Trophoblast cell (in vitro differentiated cells and primary cell): Measurements from ENCODE around the gene ZMYND8.
"Not testable (repeated sequence)": the region's sequence is repeated elsewhere in the genome, so short reads cannot be mapped to it uniquely, and the experiment has no call there.

Experiments used
- DNase-seq, 2 donors: peaks; one replicate each; pipeline ENCODE4 v3.0.0-alpha.2; 2016
- H2AFZ ChIP-seq: 2 replicates; pipeline ENCODE4 v1.6.1; 2013; ENCODE audit warnings: low read length, moderate library complexity, mild to moderate bottlenecking; ENCODE audit not compliant: insufficient read depth, poor library complexity
- H2AK5ac ChIP-seq: 2 replicates; pipeline ENCODE4 v1.6.1; 2013; ENCODE audit warnings: mild to moderate bottlenecking, low read length
- H2BK120ac ChIP-seq: 2 replicates; pipeline ENCODE4 v1.6.1; 2013; ENCODE audit warnings: low read length, mild to moderate bottlenecking, moderate library complexity; ENCODE audit not compliant: insufficient read depth, poor library complexity
- H2BK12ac ChIP-seq: 2 replicates; pipeline ENCODE4 v1.6.1; 2013; ENCODE audit warnings: mild to moderate bottlenecking, low read length, moderate library complexity
- H2BK5ac ChIP-seq: 2 replicates; pipeline ENCODE4 v1.6.1; 2013; ENCODE audit warnings: low read length, low read depth, moderate library complexity, mild to moderate bottlenecking; ENCODE audit not compliant: poor library complexity
- H3K14ac ChIP-seq: 2 replicates; pipeline ENCODE4 v1.6.1; 2013; ENCODE audit warnings: mild to moderate bottlenecking, low read length
- H3K18ac ChIP-seq: 2 replicates; pipeline ENCODE4 v1.6.1; 2013; ENCODE audit warnings: mild to moderate bottlenecking, low read length
- H3K23ac ChIP-seq: 2 replicates; pipeline ENCODE4 v1.6.1; 2013; ENCODE audit warnings: low read length
- H3K27ac ChIP-seq: 2 replicates; pipeline ENCODE4 v1.5.1; 2013; ENCODE audit warnings: low read depth, mild to moderate bottlenecking, inconsistent platforms, low read length, moderate library complexity
- H3K27me3 ChIP-seq: 2 replicates; pipeline ENCODE4 v1.6.1; 2013; ENCODE audit warnings: inconsistent platforms, mild to moderate bottlenecking, low read length, moderate library complexity; ENCODE audit not compliant: insufficient read depth
- H3K36me3 ChIP-seq, 2 experiments: 1 replicate in 1 of 2; 2 replicates in 1 of 2; pipeline ENCODE4 v1.6.1; 2013; ENCODE audit warnings: low read length in 2 of 2, mild to moderate bottlenecking in 2 of 2, moderate library complexity in 1 of 2; ENCODE audit not compliant: insufficient read depth in 2 of 2, control insufficient read depth in 1 of 2
- H3K4ac ChIP-seq: 2 replicates; pipeline ENCODE4 v1.6.1; 2013; ENCODE audit warnings: low read depth, mild to moderate bottlenecking, low read length, moderate library complexity
- H3K4me1 ChIP-seq, 2 experiments: 1 replicate in 1 of 2; 2 replicates in 1 of 2; pipeline ENCODE4 v1.6.1; 2013; ENCODE audit warnings: low read length in 2 of 2, mild to moderate bottlenecking in 2 of 2, moderate library complexity in 1 of 2; ENCODE audit not compliant: insufficient read depth in 2 of 2, control insufficient read depth in 1 of 2
- H3K4me2 ChIP-seq: 2 replicates; pipeline ENCODE4 v1.6.1; 2013; ENCODE audit warnings: inconsistent platforms, mild to moderate bottlenecking, low read length, moderate library complexity
- H3K4me3 ChIP-seq: 2 replicates; pipeline ENCODE4 v1.5.1; 2013; ENCODE audit warnings: mild to moderate bottlenecking, low read depth, low read length, inconsistent platforms
- H3K79me1 ChIP-seq: one replicate; pipeline ENCODE4 v1.6.1; 2013; ENCODE audit warnings: low read length
- H3K79me2 ChIP-seq: 2 replicates; pipeline ENCODE4 v1.6.1; 2013; ENCODE audit warnings: low read length, mild to moderate bottlenecking; ENCODE audit not compliant: control insufficient read depth, insufficient read depth, poor library complexity
- H3K9ac ChIP-seq: 2 replicates; pipeline ENCODE4 v1.6.1; 2013; ENCODE audit warnings: mild to moderate bottlenecking, low read length
- H3K9me3 ChIP-seq: 2 replicates; pipeline ENCODE4 v1.6.1; 2013; ENCODE audit warnings: low read depth, mild to moderate bottlenecking, control low read depth, inconsistent platforms, low read length; ENCODE audit not compliant: insufficient read depth
- H4K12ac ChIP-seq: 2 replicates; pipeline ENCODE4 v1.6.1; 2013; ENCODE audit warnings: low read depth, mild to moderate bottlenecking, low read length, moderate library complexity
- H4K8ac ChIP-seq: 2 replicates; pipeline ENCODE4 v1.6.1; 2013; ENCODE audit warnings: low read depth, mild to moderate bottlenecking, low read length, moderate library complexity
- H4K91ac ChIP-seq: one replicate; pipeline ENCODE4 v1.6.1; 2013; ENCODE audit warnings: low read depth, mild to moderate bottlenecking, low read length, moderate library complexity
- WGBS: extraction: QIAGEN DNeasy Blood & Tissue Kit; methylation state at CpG from one replicate; pipeline ENCODE4 v1.1.7; 2013; ENCODE audit warnings: missing lambda C conversion rate; ENCODE audit not compliant: insufficient read length, insufficient coverage; ENCODE audit errors: extremely low coverage; 5-methylcytosine and 5-hydroxymethylcytosine counted together

Gene ZMYND8

GRCh38 chr20:47263080-47263464 is 93.4 kb downstream of the ZMYND8 start:
- H3K9me3 ChIP-seq: no peaks in the 10 kb centered on the region
- no peak overlapping the region for H2BK12ac ChIP-seq
- H3K27me3 ChIP-seq: no peaks in the 10 kb centered on the region
- no CpG with 5 or more reads among the region's 3 CpGs for WGBS
- H3K23ac ChIP-seq: no peak overlapping the region
- no peak for DNase-seq
- H4K8ac ChIP-seq: no peak overlapping the region
- H3K79me2 ChIP-seq: peaks cover 4% of the 10 kb centered on the region
- H3K4ac ChIP-seq: no peak overlapping the region
- H4K12ac ChIP-seq: no peak overlapping the region
- no peak overlapping the region for H3K9ac ChIP-seq
- H3K79me1 ChIP-seq: no peaks in the 10 kb centered on the region
- no peak overlapping the region for H3K14ac ChIP-seq
- no peak overlapping the region for H2AFZ ChIP-seq
- H3K18ac ChIP-seq: no peak overlapping the region
- no peak overlapping the region for H3K4me3 ChIP-seq
- no peak overlapping the region for H2BK5ac ChIP-seq
- no peak overlapping the region for H3K27ac ChIP-seq
- no peak overlapping the region for H2BK120ac ChIP-seq
- H2AK5ac ChIP-seq: no peak overlapping the region
- peaks cover 0 to 2% of the 10 kb centered on the region in 2 experiments for H3K4me1 ChIP-seq
- H3K4me2 ChIP-seq: no peak overlapping the region
- no peak overlapping the region for H4K91ac ChIP-seq
- peaks cover 49 to 52% of the 10 kb centered on the region in 2 experiments for H3K36me3 ChIP-seq

- H3K14ac ChIP-seq: no peak overlapping the region
- peaks cover 45 to 50% of the 10 kb centered on the region in 2 experiments for H3K36me3 ChIP-seq
- H3K27ac ChIP-seq: no peak overlapping the region
- H2BK120ac ChIP-seq: no peak overlapping the region
- no peak overlapping the region for H2BK5ac ChIP-seq
- H4K91ac ChIP-seq: no peak overlapping the region
- H3K9ac ChIP-seq: no peak overlapping the region
- H2AK5ac ChIP-seq: no peak overlapping the region
- no peak overlapping the region for H2BK12ac ChIP-seq
- no peak overlapping the region for H4K12ac ChIP-seq
- H2AFZ ChIP-seq: no peak overlapping the region
- peaks cover 2% of the 10 kb centered on the region for H3K79me2 ChIP-seq
- no peak for DNase-seq
- H3K23ac ChIP-seq: no peak overlapping the region
- no peaks in the 10 kb centered on the region for H3K79me1 ChIP-seq
- H3K4me3 ChIP-seq: no peak overlapping the region
- no peaks in the 10 kb centered on the region for H3K9me3 ChIP-seq
- no peak overlapping the region for H4K8ac ChIP-seq
- peaks cover 0 to 2% of the 10 kb centered on the region in 2 experiments for H3K4me1 ChIP-seq
- no peaks in the 10 kb centered on the region for H3K27me3 ChIP-seq
- H3K4ac ChIP-seq: no peak overlapping the region
- 100% methylated on average over 1 of the region's 15 CpGs for WGBS
- no peak overlapping the region for H3K18ac ChIP-seq
- H3K4me2 ChIP-seq: no peak overlapping the region
Measured at GRCh38 chr20:47262365-47263013, 94.0 kb downstream of the ZMYND8 start.

- no peak overlapping the region for H2BK5ac ChIP-seq
- H3K23ac ChIP-seq: no peak overlapping the region
- H3K79me2 ChIP-seq: peaks cover 2% of the 10 kb centered on the region
- no peak overlapping the region for H3K4ac ChIP-seq
- no peak overlapping the region for H4K12ac ChIP-seq
- no peaks in the 10 kb centered on the region for H3K79me1 ChIP-seq
- H2BK12ac ChIP-seq: no peak overlapping the region
- H3K9ac ChIP-seq: no peak overlapping the region
- peaks cover 44 to 49% of the 10 kb centered on the region in 2 experiments for H3K36me3 ChIP-seq
- no peak for DNase-seq
- H2AFZ ChIP-seq: no peak overlapping the region
- peaks cover 0 to 2% of the 10 kb centered on the region in 2 experiments for H3K4me1 ChIP-seq
- no peak overlapping the region for H4K8ac ChIP-seq
- no peak overlapping the region for H4K91ac ChIP-seq
- H3K27me3 ChIP-seq: no peaks in the 10 kb centered on the region
- H3K4me2 ChIP-seq: no peak overlapping the region
- H3K18ac ChIP-seq: no peak overlapping the region
- no CpG with 5 or more reads among the region's 8 CpGs for WGBS
- H3K9me3 ChIP-seq: no peaks in the 10 kb centered on the region
- no peak overlapping the region for H2AK5ac ChIP-seq
- H3K27ac ChIP-seq: no peak overlapping the region
- no peak overlapping the region for H3K4me3 ChIP-seq
- no peak overlapping the region for H3K14ac ChIP-seq
- no peak overlapping the region for H2BK120ac ChIP-seq
Measured at GRCh38 chr20:47262008-47262364, 94.5 kb downstream of the ZMYND8 start.

- peak overlapping the region; percentile 12 for H3K4me3 ChIP-seq
- WGBS: no CpG with 5 or more reads among the region's 2 CpGs
- not testable (repeated sequence) for H2BK5ac ChIP-seq, H4K12ac ChIP-seq, H3K18ac ChIP-seq, H3K9me3 ChIP-seq, H3K27me3 ChIP-seq, H2AK5ac ChIP-seq, H4K91ac ChIP-seq, H4K8ac ChIP-seq, H3K4me2 ChIP-seq, H3K79me2 ChIP-seq, H3K27ac ChIP-seq, H2AFZ ChIP-seq, H3K4me1 ChIP-seq, H3K9ac ChIP-seq, H3K14ac ChIP-seq, DNase-seq, H2BK120ac ChIP-seq, H3K79me1 ChIP-seq, H3K4ac ChIP-seq, H2BK12ac ChIP-seq, H3K23ac ChIP-seq
- peaks cover 44 to 50% of the 10 kb centered on the region in 2 experiments for H3K36me3 ChIP-seq
Measured at GRCh38 chr20:47261161-47261774, 95.2 kb downstream of the ZMYND8 start.
